T-helper 2 cell treated with Interferon-gamma antibody and Interleukin-4, amounts not matched to agents 5 μg/mL and 100 μg/mL, for 36 hours (primary cell): ENCODE data around the gene IL17RE.

Experiments used
- DNase-seq: peaks from one replicate; pipeline ENCODE4 v3.0.0; 2021; ENCODE audit warnings: low spot score
- H3K27ac Mint-ChIP-seq: one replicate; pipeline ENCODE4 v1.8.0; 2021; ENCODE audit warnings: mild to moderate bottlenecking, mixed read lengths
- H3K27me3 Mint-ChIP-seq: one replicate; pipeline ENCODE4 v1.8.0; 2021; ENCODE audit warnings: low read depth, mixed read lengths
- H3K36me3 Mint-ChIP-seq: one replicate; pipeline ENCODE4 v1.8.0; 2021; ENCODE audit warnings: low read depth, mixed read lengths
- H3K4me1 Mint-ChIP-seq: one replicate; pipeline ENCODE4 v1.8.0; 2021; ENCODE audit warnings: low read depth, mixed read lengths
- H3K4me3 Mint-ChIP-seq: one replicate; pipeline ENCODE4 v1.8.0; 2022; ENCODE audit warnings: mild to moderate bottlenecking, moderate library complexity, mixed read lengths
- H3K9me3 Mint-ChIP-seq: one replicate; pipeline ENCODE4 v1.8.0; 2021; ENCODE audit warnings: mixed read lengths

The IL17RE gene

DNA sequence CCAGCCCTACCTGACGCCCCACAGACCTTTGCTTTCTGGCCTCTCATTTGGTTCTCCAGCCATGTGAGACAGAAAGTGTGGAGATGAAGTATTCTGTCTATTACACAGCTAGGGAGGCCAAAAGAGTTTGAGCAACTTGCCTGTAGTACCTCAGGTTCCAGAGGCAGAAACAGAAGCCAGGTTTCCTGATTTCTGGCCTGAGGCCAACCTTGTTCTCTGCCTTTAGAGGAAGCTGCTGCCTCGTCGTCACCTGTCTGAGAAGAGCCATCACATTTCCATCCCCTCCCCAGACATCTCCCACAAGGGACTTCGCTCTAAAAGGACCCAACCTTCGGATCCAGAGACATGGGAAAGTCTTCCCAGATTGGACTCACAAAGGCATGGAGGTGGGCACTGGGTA, 3.8 kb downstream of the IL17RE start:
- Mint-ChIP-seq H3K4me1 (peaks cover 19% of the 10 kb centered on the region), H3K27ac (no peak overlapping the region), H3K36me3 (no peaks in the 10 kb centered on the region), H3K27me3 (peaks cover 2% of the 10 kb centered on the region), H3K9me3 (no peaks in the 10 kb centered on the region), H3K4me3 (no peak overlapping the region)
- no peak for DNase-seq

GRCh38 chr3:9908286-9908685, 5.6 kb downstream of the IL17RE start:
- Mint-ChIP-seq H3K4me3 (no peak overlapping the region), H3K4me1 (peaks cover 13% of the 10 kb centered on the region), H3K9me3 (no peaks in the 10 kb centered on the region), H3K27me3 (peaks cover 4% of the 10 kb centered on the region), H3K27ac (no peak overlapping the region), H3K36me3 (no peaks in the 10 kb centered on the region)
- DNase-seq, result no peak

DNA sequence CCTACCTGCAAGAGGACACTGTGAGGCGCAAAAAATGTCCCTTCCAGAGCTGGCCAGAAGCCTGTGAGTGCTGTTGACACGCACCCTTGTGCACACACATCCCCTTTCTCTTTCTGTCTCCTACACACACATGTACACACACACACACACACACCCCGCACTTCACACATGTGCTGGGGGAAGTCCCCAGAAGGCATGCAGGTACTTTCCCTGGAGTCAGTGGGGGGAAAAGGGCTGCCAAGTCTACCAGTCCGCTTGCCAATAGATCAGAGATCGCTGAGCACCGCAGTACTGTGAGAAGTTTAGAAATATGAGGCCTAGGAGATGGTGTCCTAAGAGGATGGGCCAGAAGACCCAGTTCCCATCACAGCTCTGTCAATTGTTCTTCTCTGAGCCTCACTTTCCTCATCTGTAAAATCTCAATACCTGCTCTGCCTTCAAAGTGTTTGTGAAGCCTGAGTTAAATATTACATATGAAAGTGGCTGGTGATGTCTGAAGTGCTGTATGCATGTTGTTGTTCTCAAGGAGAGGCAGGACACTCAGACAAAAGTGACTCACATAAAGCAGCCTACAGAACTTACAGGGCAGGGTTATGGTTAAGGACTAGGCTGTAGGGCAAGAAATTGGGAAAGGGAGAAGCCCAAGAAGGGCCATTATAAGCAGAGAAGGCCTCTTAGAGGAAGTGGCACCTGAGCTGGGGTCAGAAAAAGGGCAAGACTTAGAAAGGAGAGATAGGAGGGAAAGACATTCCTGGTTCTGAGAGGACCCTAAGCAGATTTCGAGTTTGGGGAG, 6.8 kb downstream of the IL17RE start:
- DNase-seq, result no peak
- Mint-ChIP-seq H3K36me3 (no peaks in the 10 kb centered on the region), H3K4me1 (peaks cover 6% of the 10 kb centered on the region), H3K27ac (no peak overlapping the region), H3K9me3 (no peaks in the 10 kb centered on the region), H3K4me3 (no peak overlapping the region), H3K27me3 (peaks cover 4% of the 10 kb centered on the region)

DNA sequence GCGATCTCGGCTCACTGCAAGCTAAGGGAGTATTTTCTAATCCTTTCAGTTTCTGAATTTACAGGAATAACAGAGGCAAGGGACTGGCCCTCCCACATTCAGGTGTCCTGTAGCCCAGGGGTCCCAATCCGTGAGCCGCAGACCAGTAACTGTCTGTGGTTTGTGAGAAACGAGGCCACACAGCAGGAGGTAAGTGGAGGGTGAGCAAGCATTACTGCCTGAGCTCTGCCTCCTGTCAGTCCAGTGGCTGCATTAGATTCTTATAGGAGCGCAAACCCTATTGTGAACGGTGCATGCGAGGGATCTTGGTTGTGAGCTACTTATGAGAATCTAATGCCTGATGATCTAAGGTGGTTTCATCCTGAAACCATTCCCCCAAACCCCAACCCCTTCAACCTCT, 9.2 kb downstream of the IL17RE start:
- Mint-ChIP-seq H3K4me1 (peaks cover 12% of the 10 kb centered on the region), H3K27me3 (peaks cover 7% of the 10 kb centered on the region), H3K4me3 (no peak overlapping the region), H3K27ac (no peak overlapping the region), H3K36me3 (no peaks in the 10 kb centered on the region), H3K9me3 (no peaks in the 10 kb centered on the region)
- no peak for DNase-seq

- no peaks in the 10 kb centered on the region for H3K36me3 Mint-ChIP-seq
- no peak overlapping the region for H3K27ac Mint-ChIP-seq
- peak; percentile 29 for DNase-seq
- no peaks in the 10 kb centered on the region for H3K9me3 Mint-ChIP-seq
- H3K4me1 Mint-ChIP-seq, result peaks cover 12% of the 10 kb centered on the region
- no peak overlapping the region for H3K4me3 Mint-ChIP-seq
- peaks cover 7% of the 10 kb centered on the region for H3K27me3 Mint-ChIP-seq
Observed at GRCh38 chr3:9912294-9912935, 9.8 kb downstream of the IL17RE start.

DNA sequence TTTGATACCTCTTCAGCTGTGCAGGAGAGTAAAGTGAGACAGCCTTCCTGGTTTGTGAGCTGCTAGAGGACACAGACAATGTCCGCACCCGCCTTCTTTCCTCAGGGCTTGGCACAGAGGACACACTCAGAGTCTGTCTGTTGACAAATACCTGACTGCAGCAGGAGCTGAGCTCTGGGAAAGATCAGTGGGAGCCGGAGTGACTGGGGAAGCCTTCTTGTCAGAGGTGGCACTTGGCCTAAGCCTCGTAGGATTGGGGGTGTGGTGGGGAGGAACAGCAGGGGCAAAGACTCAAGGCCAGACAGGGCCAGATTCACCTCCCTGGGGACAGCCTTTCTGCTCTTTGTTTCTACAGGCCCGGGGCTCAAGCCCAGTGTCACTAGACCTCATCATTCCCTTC, 11.0 kb downstream of the IL17RE start:
- DNase-seq, result no peak
- Mint-ChIP-seq H3K27me3 (peaks cover 7% of the 10 kb centered on the region), H3K4me3 (no peak overlapping the region), H3K9me3 (no peaks in the 10 kb centered on the region), H3K36me3 (no peaks in the 10 kb centered on the region), H3K4me1 (peaks cover 12% of the 10 kb centered on the region), H3K27ac (no peak overlapping the region)

DNA sequence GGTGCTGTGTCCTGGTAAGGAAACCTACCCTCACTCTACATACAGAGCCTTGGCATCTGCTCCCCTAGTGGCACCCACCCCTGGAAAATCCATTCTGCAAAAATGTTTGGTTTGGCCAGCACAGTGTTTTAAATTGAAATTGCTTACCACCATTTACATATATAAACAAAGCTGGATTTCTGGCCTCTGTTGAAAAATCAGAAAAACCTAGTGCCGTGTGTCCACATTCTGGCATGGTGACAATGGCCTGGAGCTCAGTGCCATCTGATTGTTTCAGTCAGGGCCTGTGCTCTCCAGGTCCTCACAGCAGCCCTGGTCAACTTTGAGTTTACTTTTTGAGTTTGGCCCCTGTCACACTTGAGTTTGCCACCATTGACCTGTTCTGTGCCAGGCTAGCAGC, 11.4 kb downstream of the IL17RE start:
- Mint-ChIP-seq H3K27ac (no peak overlapping the region), H3K27me3 (peaks cover 7% of the 10 kb centered on the region), H3K36me3 (no peaks in the 10 kb centered on the region), H3K4me1 (peaks cover 12% of the 10 kb centered on the region), H3K9me3 (no peaks in the 10 kb centered on the region), H3K4me3 (no peak overlapping the region)
- no peak for DNase-seq

DNA sequence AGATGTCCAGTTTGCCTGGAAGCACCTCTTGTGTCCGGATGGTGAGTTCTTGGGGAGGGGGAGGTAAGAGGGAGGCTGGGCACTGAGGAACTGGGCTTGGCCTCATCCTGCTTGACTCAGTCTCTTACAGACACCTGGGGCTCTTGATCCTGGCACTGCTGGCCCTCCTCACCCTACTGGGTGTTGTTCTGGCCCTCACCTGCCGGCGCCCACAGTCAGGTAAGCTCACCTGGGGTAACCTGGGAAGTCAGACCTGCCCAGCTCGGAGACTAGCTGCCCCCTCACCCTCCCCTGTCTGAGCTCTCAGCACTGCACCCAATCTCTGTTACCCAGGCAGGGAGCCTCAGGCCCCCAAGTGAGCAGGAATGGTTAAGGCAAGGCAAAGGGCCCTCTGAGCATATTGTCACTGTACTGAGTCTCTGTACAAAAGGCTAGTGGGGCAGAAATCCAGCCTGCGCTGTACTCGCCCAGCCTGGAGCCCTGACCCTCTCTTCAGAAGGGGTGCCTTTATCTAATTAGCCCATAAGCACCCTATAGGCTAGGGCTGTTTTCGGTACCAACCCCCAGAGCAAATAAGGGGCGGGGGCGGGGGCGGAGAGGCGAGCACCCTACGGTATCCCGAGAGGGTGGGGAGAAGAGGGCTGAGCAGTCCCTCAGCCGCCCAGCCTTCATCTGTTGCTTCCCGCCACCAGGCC, 12.1 kb downstream of the IL17RE start:
- H3K36me3 Mint-ChIP-seq, result no peaks in the 10 kb centered on the region
- no peak overlapping the region for H3K27ac Mint-ChIP-seq
- peaks cover 7% of the 10 kb centered on the region for H3K27me3 Mint-ChIP-seq
- peak overlapping the region; percentile 46 for H3K4me3 Mint-ChIP-seq
- no peak for DNase-seq
- no peaks in the 10 kb centered on the region for H3K9me3 Mint-ChIP-seq
- H3K4me1 Mint-ChIP-seq, result peaks cover 12% of the 10 kb centered on the region

DNA sequence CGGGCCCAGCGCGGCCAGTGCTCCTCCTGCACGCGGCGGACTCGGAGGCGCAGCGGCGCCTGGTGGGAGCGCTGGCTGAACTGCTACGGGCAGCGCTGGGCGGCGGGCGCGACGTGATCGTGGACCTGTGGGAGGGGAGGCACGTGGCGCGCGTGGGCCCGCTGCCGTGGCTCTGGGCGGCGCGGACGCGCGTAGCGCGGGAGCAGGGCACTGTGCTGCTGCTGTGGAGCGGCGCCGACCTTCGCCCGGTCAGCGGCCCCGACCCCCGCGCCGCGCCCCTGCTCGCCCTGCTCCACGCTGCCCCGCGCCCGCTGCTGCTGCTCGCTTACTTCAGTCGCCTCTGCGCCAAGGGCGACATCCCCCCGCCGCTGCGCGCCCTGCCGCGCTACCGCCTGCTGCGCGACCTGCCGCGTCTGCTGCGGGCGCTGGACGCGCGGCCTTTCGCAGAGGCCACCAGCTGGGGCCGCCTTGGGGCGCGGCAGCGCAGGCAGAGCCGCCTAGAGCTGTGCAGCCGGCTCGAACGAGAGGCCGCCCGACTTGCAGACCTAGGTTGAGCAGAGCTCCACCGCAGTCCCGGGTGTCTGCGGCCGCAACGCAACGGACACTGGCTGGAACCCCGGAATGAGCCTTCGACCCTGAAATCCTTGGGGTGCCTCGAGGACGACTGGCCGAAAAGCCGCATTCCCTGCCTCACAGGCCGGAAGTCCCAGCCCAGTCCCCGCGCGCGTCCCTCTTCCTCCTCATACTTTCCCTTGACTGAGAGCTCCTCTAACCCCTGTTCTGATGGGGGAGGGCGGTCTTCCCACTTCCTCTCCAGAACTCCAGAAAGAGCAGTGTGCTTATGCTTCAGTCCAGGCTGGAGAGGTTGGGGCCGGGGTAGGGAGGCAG, 12.8 kb downstream of the IL17RE start:
- no peak overlapping the region for H3K27ac Mint-ChIP-seq
- DNase-seq, result no peak
- H3K4me1 Mint-ChIP-seq, result peaks cover 12% of the 10 kb centered on the region
- no peaks in the 10 kb centered on the region for H3K36me3 Mint-ChIP-seq
- H3K9me3 Mint-ChIP-seq, result no peaks in the 10 kb centered on the region
- H3K4me3 Mint-ChIP-seq, result peak overlapping the region; percentile 77
- H3K27me3 Mint-ChIP-seq, result peaks cover 6% of the 10 kb centered on the region

- Mint-ChIP-seq H3K27me3 (peaks cover 6% of the 10 kb centered on the region), H3K27ac (no peak overlapping the region), H3K36me3 (no peaks in the 10 kb centered on the region), H3K4me3 (peak overlapping the region; percentile 45), H3K4me1 (peaks cover 12% of the 10 kb centered on the region), H3K9me3 (no peaks in the 10 kb centered on the region)
- DNase-seq, result no peak
Observed at GRCh38 chr3:9916346-9916733, 13.7 kb downstream of the IL17RE start.

DNA sequence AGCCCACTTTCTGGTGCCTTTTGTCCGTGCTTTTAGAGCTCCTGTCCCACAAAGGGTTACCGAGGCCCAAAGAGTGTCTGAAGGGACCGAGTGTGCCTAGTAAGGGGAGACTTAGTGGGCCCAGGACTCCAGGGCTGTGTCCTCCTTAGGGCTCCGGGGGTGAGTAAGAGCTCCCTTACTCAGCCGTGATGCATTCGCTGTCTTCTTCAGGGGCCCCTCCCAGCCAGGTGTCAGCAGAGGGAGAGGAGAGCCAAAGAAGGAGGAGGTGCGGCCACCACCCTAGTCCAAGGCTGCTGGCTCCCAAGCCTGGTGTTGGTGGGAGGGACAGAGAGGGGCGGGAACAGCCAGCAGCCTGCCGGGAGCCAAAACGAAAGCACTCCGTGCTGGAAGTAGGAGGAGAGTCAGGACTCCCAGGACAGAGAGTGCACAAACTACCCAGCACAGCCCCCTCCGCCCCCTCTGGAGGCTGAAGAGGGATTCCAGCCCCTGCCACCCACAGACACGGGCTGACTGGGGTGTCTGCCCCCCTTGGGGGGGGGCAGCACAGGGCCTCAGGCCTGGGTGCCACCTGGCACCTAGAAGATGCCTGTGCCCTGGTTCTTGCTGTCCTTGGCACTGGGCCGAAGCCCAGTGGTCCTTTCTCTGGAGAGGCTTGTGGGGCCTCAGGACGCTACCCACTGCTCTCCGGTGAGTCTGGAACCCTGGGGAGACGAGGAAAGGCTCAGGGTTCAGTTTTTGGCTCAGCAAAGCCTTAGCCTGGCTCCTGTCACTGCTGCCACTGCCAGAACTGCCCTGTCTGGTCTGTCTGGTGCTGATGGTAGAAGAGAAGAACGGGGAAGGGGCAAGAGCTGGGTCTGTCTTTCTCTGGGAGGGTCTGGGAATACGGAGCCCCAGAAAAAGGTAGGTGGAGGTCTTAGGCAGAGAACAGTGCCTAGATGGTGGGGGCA, 14.4 kb downstream of the IL17RE start, which contains the start of gene IL17RC:
Gene IL17RC, plus strand, starts transcription at position 365 of the 947 bp plus-strand sequence. Its CDS starts 218 bp downstream, at position 583.
- Mint-ChIP-seq H3K4me1 (peaks cover 12% of the 10 kb centered on the region), H3K27me3 (peaks cover 6% of the 10 kb centered on the region), H3K4me3 (peak within 1 kb of the TSS; percentile 77), H3K27ac (no peak within 1 kb of the TSS), H3K36me3 (no peaks in the 10 kb centered on the region), H3K9me3 (no peaks in the 10 kb centered on the region)
- DNase-seq, result no peak

DNA sequence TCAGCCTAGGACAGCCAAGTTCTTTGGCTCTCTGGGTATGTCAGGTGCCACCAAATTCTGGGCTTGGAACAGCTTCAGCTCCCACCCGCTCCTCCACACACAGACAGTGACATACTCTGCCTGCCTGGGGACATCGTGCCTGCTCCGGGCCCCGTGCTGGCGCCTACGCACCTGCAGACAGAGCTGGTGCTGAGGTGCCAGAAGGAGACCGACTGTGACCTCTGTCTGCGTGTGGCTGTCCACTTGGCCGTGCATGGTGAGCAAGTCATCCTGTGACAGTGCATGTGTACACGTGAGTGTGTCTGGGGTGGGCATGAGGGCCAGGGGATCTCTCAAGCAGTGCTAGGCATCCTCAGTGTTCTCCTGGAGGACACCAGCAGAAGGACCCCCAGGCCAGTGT, 15.2 kb downstream of the IL17RE start:
- Mint-ChIP-seq H3K27me3 (peaks cover 3% of the 10 kb centered on the region), H3K27ac (no peak overlapping the region), H3K4me1 (peaks cover 6% of the 10 kb centered on the region), H3K9me3 (no peaks in the 10 kb centered on the region), H3K4me3 (no peak overlapping the region), H3K36me3 (no peaks in the 10 kb centered on the region)
- DNase-seq, result no peak
